ENCODE data around the gene CIT.

GRCh38 chr12:119686776-119687175 is 190.3 kb downstream of the CIT start:
- TF ChIP-seq, protein P1, sequence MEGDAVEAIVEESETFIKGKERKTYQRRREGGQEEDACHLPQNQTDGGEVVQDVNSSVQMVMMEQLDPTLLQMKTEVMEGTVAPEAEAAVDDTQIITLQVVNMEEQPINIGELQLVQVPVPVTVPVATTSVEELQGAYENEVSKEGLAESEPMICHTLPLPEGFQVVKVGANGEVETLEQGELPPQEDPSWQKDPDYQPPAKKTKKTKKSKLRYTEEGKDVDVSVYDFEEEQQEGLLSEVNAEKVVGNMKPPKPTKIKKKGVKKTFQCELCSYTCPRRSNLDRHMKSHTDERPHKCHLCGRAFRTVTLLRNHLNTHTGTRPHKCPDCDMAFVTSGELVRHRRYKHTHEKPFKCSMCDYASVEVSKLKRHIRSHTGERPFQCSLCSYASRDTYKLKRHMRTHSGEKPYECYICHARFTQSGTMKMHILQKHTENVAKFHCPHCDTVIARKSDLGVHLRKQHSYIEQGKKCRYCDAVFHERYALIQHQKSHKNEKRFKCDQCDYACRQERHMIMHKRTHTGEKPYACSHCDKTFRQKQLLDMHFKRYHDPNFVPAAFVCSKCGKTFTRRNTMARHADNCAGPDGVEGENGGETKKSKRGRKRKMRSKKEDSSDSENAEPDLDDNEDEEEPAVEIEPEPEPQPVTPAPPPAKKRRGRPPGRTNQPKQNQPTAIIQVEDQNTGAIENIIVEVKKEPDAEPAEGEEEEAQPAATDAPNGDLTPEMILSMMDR (IDR thresholded peaks at IDR 0.05): no peak
- TF ChIP-seq POLR2A (IDR thresholded peaks at IDR 0.05): no peak

Data from body of pancreas (tissue), 4 donors.